ENCODE data around the gene ACP5. TPM values are rescaled to one million over a fixed set of nuclear protein-coding genes. Genes with fewer than 3 reads are reported as not detected.

Gene ACP5
- total RNA-seq: 1.1 and 17.5 TPM in 2 replicates

DNA sequence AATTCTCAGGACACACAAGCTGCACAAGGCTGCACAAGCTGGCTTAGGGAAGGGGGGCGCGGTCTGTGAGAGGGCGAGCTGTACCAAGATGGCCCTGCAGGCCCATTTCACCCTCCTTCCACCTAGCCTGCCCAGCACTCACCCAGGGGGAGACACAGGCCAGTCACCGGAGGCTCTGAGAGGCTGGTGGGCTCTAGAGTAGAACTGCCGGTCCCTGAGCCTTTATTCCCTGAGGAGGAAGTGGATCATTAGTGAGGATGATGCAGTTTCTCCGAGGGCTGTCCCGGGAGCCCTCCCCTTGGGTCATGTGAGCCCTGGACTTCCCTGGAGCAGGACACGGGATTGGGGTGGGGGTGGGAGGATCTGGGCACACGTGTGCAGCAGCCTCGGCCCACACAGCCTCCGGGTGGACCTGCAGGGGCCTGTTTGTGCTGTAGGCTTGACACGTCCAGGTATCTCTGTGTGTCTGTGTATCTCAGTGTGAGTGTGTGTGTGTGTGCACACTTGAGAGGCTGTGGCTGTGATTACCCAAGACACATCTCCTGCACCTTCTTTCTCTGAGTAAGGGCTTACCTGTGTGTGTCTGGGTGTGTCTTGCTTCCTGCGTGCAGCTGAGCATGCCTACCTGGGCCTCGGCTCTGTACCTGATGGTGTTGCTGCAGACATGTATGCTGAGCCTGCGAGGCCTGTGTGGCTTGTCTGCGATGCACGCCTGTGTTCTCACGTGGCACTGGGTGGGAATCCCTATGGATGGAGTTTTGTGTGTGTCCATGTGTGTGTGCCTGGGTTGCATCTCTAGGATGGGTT is at the start of gene ACP5:
TSS of gene ACP5 (minus strand) at position 195 of the 807 bp plus-strand sequence. CDS start 328 bp downstream, outside the sequence.

GRCh38 chr19:11597202-11598102 is 20.0 kb upstream of the ACP5 start, which contains the start of gene ZNF627:
ZNF627 (plus strand) TSS chr19:11597483; CDS start chr19:11597628, 145 bp downstream.

DNA sequence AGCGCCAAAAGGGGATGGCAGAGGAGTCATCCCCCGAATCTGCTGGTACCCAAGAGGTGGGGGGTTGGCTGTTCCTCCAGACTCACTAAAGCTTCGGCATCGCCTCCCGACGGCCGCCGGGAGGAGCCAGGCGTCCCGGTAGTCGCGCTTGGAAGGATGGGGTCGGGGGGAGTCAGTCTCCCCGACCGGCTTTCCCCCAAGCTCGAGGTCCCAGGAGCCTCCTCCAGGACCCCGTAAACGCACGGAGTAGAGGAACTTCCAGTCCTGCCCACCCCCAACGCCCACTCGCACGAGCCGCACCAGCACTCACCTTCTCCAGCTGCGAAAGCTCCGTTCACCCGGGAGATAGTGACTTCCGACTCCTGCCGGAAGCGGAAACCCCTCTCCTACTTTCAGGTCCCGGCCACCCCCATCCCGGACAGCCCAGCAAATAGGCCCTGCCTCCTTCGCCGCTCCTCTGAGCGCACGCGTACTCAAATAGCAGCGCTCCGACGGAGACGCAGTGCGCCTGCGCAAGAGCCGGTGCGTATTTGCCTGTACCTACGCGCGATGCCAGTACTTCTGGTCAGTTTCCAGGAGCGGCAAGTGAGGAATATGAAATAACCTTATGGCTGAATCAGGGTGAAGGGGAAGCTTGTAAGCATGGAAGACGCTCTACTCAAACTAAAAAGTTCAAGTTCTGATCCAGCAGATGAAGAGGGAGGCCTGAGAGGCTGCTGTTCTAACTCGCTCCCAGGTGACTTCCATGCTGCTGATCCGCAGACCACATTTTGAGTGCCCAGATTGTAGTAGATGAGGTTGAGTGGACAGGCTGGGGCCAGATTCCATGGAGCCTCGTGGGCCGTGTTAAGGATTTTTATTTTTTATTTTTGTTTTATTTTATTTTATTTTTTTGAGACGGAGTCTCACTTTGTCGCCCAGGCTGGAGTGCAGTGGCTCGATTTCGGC is 18.3 kb downstream of the ACP5 start, which contains the start of gene ELOF1:
TSS of gene ELOF1 (minus strand) at position 350 of the 948 bp plus-strand sequence. CDS start 4,883 bp downstream, outside the sequence.

DNA sequence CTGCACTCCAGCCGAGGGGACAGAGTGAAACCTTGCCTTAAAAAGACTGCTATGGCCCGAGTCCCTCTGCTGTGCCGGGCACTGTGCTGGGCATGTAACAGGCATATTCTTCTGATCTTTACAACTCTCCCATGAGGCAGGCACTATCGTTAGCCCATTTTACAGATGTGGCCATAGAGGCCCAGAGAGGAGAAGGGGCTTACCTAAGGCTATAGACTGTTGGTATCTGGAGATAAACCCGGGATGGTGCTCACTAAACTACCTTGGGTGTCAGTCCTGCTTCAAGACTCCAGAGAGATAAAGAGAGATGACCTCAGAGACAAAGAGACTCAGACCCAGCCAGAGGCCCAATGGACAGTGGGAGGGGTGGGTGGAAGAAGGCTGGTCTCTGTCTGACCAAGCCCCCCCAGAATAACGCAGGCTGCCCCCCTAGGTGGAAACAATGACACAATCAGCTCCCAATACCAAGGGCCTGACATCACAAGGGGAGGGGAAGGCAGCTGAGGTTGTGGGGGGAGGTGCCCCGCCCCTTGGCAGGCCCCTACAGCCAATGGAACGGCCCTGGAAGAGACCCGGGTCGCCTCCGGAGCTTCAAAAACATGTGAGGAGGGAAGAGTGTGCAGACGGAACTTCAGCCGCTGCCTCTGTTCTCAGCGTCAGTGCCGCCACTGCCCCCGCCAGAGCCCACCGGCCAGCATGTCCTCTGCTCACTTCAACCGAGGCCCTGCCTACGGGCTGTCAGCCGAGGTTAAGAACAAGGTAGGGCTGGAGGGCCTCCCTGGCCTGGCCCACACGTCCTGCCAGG is 39.0 kb downstream of the ACP5 start, which contains the start of gene CNN1:
TSS of gene CNN1 (plus strand) at position 620 of the 805 bp plus-strand sequence. CDS start at position 697, 77 bp downstream.

DNA sequence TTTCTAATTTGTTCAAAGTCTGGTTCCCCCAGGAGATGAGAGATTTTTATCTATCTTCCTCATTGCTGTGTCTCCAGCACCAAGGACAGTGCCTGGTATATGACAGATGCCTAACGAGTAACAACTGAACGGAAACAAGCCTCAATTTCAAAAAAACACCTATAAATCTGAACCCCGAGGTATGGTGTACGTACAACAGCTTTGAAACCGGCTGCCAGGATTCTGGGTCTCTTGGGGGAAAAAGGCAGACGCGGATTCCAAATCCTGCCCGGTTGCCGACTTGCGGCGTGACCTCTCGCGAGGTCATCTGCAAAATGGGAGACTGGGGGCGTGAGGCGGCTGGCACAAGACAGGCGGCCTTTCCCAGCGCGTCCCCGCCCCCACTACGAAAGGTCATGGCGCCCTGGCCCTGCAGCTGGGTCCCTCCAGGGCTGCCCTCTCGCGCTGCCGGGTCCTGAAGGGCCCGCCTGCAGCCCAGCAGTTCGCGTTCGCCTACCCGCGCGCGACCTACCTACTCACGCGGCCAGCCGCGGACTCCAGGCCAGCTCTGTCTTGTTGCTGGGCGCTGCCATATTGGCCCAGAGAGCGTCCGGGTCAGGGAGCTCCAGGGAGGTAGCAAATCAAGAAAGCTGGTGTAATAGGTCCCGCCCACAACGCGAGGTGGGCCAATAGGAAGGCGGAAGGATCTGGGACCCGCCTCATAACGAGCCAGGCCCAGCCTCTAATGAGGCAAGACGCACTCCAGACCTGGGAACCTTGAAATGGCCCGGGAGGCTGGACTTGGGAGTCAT is 48.7 kb downstream of the ACP5 start, which contains the start of gene ECSIT:
TSS of gene ECSIT (minus strand) at position 584 of the 791 bp plus-strand sequence. CDS start 9,964 bp downstream, outside the sequence.

Other genes starting within 250 kb of the ACP5 start
- gene RAB3D, start 238.0 kb downstream of the ACP5 start, total RNA-seq: 6.2 and 13.3 TPM in 2 replicates
- 215 and 295 TPM in 2 replicates for gene TMEM205, start 231.4 kb downstream of the ACP5 start, total RNA-seq
- 4.4 and 9.5 TPM in 2 replicates for gene CCDC159, start 231.1 kb downstream of the ACP5 start, total RNA-seq
- gene PLPPR2, start 222.2 kb downstream of the ACP5 start, total RNA-seq: 6.2 and 18.5 TPM in 2 replicates
- gene SWSAP1, start 203.0 kb downstream of the ACP5 start, total RNA-seq: 1.6 and 4.2 TPM in 2 replicates
- 4.9 and 10.9 TPM in 2 replicates for gene EPOR, start 193.3 kb downstream of the ACP5 start, total RNA-seq
- gene RGL3, start 158.3 kb downstream of the ACP5 start, total RNA-seq: 0.16 and 1.0 TPM in 2 replicates
- 0.16 TPM in 1 of 2 replicates, not detected in the other for gene ODAD3, start 142.5 kb downstream of the ACP5 start, total RNA-seq
- 208 and 334 TPM in 2 replicates for gene PRKCSH, start 142.0 kb downstream of the ACP5 start, total RNA-seq
- gene ELAVL3, start 96.6 kb downstream of the ACP5 start, total RNA-seq: under 0.01 TPM in 1 of 2 replicates, not detected in the other
- gene ZNF653, start 71.8 kb downstream of the ACP5 start, total RNA-seq: 6.1 and 6.4 TPM in 2 replicates
- gene ECSIT, start 48.5 kb downstream of the ACP5 start, total RNA-seq: 52.4 and 69.1 TPM in 2 replicates
- 54.9 and 84.6 TPM in 2 replicates for gene CNN1, start 38.8 kb downstream of the ACP5 start, total RNA-seq
- 52.6 and 79.0 TPM in 2 replicates for gene ELOF1, start 18.4 kb downstream of the ACP5 start, total RNA-seq
- 10.3 and 11.0 TPM in 2 replicates for gene ZNF627, start 19.8 kb upstream of the ACP5 start, total RNA-seq
- gene ZNF823, start 161.3 kb upstream of the ACP5 start, total RNA-seq: 4.2 TPM in 2 replicates
- gene ZNF441, start 189.4 kb upstream of the ACP5 start, total RNA-seq: 2.3 and 3.9 TPM in 2 replicates
- 0.33 and 0.51 TPM in 2 replicates for gene ZNF491, start 220.9 kb upstream of the ACP5 start, total RNA-seq
- 2.4 and 3.9 TPM in 2 replicates for gene ZNF440, start 236.6 kb upstream of the ACP5 start, total RNA-seq

Measured in mesangial cell (primary cell).